Activated effector memory CD4-positive, alpha-beta T cell treated with anti-CD3 and anti-CD28 coated beads, Interleukin-2, amount 50 U/mL, for 16 hours (primary cell): ENCODE data around the gene SLC12A5.

Experiments
- DNase-seq: peaks from one replicate; pipeline ENCODE4 v3.0.0-alpha.2; 2020

SLC12A5 gene

GRCh38 chr20:46030284-46031013, 1.4 kb downstream of the SLC12A5 start:
- DNase-seq = no peak

GRCh38 chr20:46031014-46031569, 2.1 kb downstream of the SLC12A5 start:
- DNase-seq = no peak

GRCh38 chr20:46031701-46032254, 2.8 kb downstream of the SLC12A5 start:
- DNase-seq = no peak

- DNase-seq = no peak
These were observed 5.0 kb downstream of the SLC12A5 start for GRCh38 chr20:46034039-46034438.

- no peak for DNase-seq
These were observed 6.2 kb downstream of the SLC12A5 start for GRCh38 chr20:46035253-46035652.

- DNase-seq = no peak
These were observed 6.7 kb downstream of the SLC12A5 start for GRCh38 chr20:46035713-46036112.

- no peak for DNase-seq
These were observed 7.4 kb downstream of the SLC12A5 start for GRCh38 chr20:46036370-46036769.

GRCh38 chr20:46037036-46037435, 8.0 kb downstream of the SLC12A5 start:
- no peak for DNase-seq

- peak; percentile 80 for DNase-seq
These were observed 12.0 kb downstream of the SLC12A5 start for GRCh38 chr20:46040902-46041535.

GRCh38 chr20:46043556-46043955, 14.5 kb downstream of the SLC12A5 start:
- DNase-seq = no peak

- no peak for DNase-seq
These were observed 15.9 kb downstream of the SLC12A5 start for GRCh38 chr20:46044896-46045295.

- DNase-seq = peak; percentile 30
These were observed 17.7 kb downstream of the SLC12A5 start for GRCh38 chr20:46046588-46047310.

GRCh38 chr20:46047821-46048220, 18.8 kb downstream of the SLC12A5 start:
- peak; percentile 31 for DNase-seq

GRCh38 chr20:46049190-46049589, 20.2 kb downstream of the SLC12A5 start:
- no peak for DNase-seq

GRCh38 chr20:46049815-46050214, 20.8 kb downstream of the SLC12A5 start:
- DNase-seq = no peak

- DNase-seq = peak; percentile 45
These were observed 21.4 kb downstream of the SLC12A5 start for GRCh38 chr20:46050444-46050843.

GRCh38 chr20:46050885-46051284, 21.9 kb downstream of the SLC12A5 start:
- DNase-seq = no peak

- DNase-seq = no peak
These were observed 22.7 kb downstream of the SLC12A5 start for GRCh38 chr20:46051556-46052308.

GRCh38 chr20:46053416-46053815, 24.4 kb downstream of the SLC12A5 start:
- no peak for DNase-seq

- no peak for DNase-seq
These were observed 25.6 kb downstream of the SLC12A5 start for GRCh38 chr20:46054606-46055005.

- no peak for DNase-seq
These were observed 26.3 kb downstream of the SLC12A5 start for GRCh38 chr20:46055269-46055668.

GRCh38 chr20:46056027-46056833, 27.2 kb downstream of the SLC12A5 start:
- no peak for DNase-seq
